GM21825 (cell line): ENCODE results near the gene CLEC7A.
A peak's percentile ranks its signal among the peaks of the same experiment; 100 is the strongest.

ENCODE experiments used
- ATAC-seq: cut with Tn5 transposase; IDR thresholded peaks from one replicate; pipeline ENCODE4 v1.9.1; 2021; ENCODE audit warnings: mild to moderate bottlenecking, moderate library complexity; ENCODE audit not compliant: unreplicated experiment

The CLEC7A gene

GRCh38 chr12:10130042-10130441 is at the start of gene CLEC7A:
Gene CLEC7A, minus strand, starts transcription at chr12:10130199. Its CDS starts 117 bp downstream, at chr12:10130082.
- ATAC-seq = peak; percentile 90

DNA sequence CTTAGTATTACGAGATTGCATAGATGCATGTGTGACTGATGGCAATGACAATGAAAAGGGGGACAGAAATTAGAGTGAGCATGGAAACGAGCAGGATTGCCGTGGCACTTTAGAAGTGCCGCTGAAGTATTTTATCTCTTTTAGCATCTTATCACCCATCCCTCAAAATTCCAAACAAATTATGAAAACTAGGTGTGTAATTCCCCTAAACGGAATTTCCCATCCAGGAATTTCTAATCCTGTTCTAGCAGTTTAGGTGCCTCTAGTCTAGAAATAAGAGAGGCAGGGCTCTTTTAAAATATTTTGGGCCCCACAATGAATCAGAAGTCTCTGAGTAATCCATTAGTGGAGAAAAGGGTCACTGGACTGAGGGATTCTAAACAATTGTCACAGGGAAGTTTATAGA is 49.8 kb upstream of the CLEC7A start:
- no peak for ATAC-seq

DNA sequence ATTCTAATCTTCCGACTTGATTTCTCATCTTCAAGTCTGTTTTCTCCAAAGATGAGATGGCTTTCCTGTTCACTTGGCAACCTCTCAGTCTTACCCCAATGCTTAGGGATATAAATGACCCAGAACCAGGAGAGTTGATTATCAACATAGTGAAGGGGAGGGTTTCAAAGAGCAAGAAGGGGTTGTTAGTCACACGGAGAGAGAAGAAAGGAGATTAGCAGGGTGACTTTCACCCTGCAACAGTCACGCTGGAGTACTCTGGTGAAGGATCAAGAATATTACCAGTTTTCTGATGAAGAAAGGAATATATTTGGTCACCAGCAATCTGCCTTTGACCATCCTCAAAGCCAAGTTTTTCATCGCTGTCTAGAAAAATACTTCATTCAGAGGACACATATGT is 48.8 kb upstream of the CLEC7A start, which contains the start of gene TMEM52B:
Gene TMEM52B (plus strand): TSS at position 212 of the 400 bp plus-strand sequence. CDS start 543 bp downstream, outside the sequence.
- ATAC-seq = no peak

GRCh38 chr12:10175846-10176636 is 46.0 kb upstream of the CLEC7A start:
- no peak for ATAC-seq

DNA sequence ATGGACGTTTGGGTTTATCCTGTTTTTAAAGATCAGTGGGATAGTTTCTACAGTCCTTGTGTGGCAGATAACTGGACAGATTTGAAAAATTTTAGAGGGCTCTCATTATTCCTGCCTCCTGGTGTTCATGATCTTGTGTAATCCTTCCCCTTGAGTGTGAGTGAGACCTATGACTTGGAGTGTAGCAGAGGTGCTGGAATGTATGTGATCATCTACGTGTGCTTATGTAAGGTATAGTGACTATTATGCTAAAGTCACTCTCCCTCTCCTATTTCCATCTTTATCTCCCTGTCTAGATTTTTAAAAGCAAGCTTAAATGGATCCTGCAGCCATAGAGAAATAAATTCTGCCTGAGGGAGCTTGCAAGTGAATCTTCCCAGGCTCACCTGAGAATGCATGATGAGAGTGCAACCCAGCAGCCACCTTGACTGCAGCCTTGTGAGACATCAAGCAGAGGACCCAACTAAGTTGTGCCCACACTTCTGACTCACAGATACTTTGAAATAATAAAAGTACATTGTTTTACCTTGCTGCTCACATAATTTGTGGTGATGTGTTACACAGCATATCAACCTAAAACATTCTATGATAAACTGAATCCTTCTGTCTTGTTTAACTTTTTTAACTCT is 45.1 kb upstream of the CLEC7A start:
- ATAC-seq = no peak

- ATAC-seq = no peak
Observed at GRCh38 chr12:10171973-10172728, 42.2 kb upstream of the CLEC7A start, which contains the start of gene OLR1. Gene OLR1, minus strand, starts transcription at chr12:10172132. Its CDS starts 55 bp downstream, at chr12:10172077.

- no peak for ATAC-seq
Observed at GRCh38 chr12:10170216-10170615, 40.2 kb upstream of the CLEC7A start.

- ATAC-seq = no peak
Observed at GRCh38 chr12:10169104-10169503, 39.1 kb upstream of the CLEC7A start.

GRCh38 chr12:10167599-10167998 is 37.6 kb upstream of the CLEC7A start:
- no peak for ATAC-seq

DNA sequence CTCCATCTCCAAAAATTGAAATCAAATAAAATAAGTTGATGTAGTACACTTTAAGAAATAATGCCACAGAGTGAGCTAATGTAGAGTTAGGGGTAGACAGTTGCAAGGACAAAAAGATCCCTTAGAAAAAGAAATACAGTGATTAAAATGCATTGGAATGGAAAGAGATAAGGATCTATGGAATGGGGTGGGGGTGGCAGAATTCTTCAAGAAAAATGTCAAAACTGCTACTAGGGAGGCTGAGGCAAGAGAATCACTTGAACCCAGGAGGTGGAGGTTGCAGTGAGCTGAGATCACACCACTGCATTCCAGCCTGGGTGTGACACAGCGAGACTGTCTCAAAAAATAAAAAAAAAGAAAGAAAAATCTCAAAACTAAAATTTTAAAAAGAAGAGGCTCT is 35.4 kb upstream of the CLEC7A start:
- no peak for ATAC-seq

DNA sequence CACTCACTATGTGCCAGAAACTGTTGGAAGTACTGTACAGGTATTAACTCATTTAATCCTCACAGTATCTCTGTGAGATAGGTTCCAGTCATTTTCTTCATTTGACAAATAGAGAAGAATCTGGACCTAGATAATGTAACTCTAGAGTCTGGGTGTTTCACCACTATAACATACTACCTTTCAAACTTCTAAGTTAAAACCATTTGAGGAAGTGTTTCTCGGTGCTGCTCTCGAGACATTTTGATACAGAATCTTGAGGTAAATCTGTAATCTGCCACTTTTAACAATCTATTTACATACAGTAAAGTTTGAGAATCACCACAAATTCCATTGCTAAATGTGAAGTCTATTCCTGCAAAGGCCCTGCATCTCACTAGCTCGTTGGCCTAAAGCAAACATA is 33.1 kb upstream of the CLEC7A start:
- no peak for ATAC-seq

DNA sequence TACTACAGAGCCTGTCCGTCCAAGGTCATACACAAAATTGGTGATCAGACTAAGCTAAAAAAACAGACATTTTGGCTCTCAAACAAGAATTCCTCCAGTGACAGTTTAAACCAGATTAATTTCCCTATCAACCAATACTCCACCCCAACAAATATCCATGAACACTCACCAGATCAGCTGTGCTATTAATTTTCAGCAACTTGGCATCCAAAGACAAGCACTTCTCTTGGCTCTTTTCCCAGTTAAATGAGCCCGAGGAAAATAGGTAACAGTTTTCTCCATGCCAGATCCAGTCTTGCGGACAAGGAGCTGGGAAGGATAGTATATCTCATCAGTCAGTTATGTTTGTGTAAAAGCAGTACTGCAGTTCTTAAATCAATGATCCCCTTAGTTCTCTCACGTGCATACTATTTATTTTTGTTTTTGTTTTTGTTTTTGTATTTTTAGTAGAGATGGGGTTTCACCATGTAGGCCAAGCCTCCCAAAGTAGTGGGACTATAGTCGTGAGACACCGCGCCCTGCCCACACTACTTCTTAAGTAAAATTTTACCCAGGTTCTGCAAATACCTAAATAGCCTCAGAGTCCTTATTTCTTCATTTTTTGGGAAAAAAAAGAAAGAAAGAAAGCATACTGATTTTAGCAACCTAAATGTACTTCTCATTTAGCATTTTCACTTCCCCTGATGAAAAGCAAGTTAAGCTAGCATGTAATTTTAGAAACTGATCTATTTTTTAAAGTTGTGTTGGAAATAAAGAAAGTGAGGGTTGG is 30.8 kb upstream of the CLEC7A start:
- ATAC-seq = no peak

GRCh38 chr12:10159280-10159679 is 29.3 kb upstream of the CLEC7A start:
- ATAC-seq = no peak

GRCh38 chr12:10158406-10158805 is 28.4 kb upstream of the CLEC7A start:
- no peak for ATAC-seq

GRCh38 chr12:10155966-10156365 is 26.0 kb upstream of the CLEC7A start:
- ATAC-seq = no peak

- ATAC-seq = no peak
Observed at GRCh38 chr12:10154145-10154496, 24.1 kb upstream of the CLEC7A start.

GRCh38 chr12:10153271-10154144 is 23.5 kb upstream of the CLEC7A start:
- ATAC-seq = no peak

DNA sequence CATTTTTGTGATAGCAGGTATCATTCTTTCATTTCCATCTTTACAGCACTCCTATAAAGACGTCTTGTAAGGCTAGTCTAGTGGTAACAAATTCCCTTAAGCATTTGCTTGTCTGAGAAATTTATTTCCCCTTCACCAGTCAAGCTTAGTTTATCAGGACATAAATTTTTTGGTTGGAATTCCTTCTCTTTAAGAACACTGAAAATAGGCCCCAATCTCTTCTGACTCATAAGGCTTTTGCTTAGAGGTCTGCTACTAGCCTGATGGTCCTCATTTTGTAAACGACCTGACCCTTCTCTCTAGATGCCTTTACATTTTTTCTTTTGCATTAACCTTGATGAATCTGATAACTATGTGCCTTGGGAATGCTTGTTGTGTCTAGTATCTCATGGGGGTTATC is 21.6 kb upstream of the CLEC7A start:
- ATAC-seq = no peak

DNA sequence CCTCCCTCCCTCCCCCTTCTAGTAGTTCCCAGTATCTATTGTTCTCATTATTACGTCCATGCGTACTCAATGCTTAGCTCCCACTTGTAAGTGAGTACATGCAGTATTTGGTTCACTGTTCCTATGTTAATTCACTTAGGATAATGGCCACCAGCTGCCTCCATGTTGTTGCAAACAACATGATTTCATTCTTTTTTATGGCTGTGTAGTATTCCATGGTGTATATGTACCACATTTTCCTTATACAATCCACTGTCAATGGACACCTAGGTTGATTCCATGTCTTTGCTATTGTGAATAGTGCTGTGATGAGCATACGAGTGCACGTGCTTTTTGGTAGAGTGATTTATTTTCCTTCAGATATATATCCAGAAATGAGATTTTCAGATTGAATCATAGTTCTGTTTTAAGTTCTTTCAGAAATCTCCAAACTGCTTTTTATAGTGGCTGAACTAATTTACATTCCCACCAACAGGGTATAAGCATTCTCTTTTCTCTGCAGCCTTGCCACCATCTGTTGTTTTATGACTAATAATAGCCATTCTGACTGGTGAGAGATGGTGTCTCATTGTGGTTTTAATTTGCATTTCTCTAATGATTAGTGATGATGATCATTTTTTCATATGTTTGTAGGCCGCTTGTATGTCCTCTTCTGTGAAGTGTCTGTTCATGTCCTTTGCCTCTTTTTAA is 17.9 kb upstream of the CLEC7A start:
- no peak for ATAC-seq
